ENCODE measurements around the gene RSAD1. TPM values are rescaled to one million over a fixed set of nuclear protein-coding genes. Genes with fewer than 3 reads are reported as not detected.

The RSAD1 gene
- total RNA-seq, result 10 to 100 TPM; 44.2 to 46.9 TPM

DNA sequence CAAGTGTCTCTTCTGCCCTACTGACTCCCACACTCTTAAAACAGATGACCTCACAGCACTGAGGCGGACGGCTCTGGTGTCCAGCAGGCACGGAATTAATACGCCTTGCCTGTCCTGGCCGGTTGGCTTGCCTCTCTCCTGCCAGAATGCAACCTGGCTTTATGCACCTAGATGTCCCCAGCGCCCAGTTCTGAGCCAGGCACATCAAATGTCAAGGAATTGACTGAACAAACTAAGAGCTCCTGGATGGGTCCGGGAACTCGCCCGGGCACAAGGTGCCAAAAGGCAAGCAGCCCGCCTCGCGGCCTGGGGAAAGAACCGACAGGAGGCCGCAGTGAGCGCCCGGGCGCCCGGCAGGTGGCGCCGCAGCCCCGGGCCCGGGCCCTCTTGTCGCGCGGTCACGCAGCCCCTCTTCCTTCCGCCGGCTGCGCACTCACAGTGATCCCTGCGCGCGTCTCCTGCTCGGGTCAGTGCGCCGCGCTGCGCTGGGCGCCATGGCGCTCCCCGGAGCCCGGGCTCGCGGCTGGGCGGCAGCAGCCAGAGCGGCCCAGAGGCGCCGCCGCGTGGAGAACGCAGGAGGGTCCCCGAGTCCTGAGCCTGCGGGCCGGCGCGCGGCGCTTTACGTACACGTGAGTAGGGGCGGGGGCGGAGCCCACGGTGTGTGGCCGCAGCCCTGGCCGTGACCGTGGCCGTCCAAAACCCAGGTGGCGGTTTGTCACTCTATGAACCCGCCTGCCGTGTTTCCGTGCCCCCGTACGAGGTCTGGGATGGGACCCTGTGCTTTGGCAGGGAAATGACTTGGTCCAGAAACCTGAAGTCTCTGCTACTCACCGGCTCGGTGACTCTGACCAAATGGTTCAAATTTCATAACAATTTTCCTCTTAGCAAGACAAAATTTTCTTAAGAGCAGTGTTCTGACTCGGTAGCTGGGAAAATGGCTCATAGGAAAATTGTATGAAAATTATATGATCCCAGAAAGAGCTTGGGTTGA, at the start of gene RSAD1:
RSAD1 (plus strand) TSS at position 470 of the 991 bp plus-strand sequence; CDS start at position 495, 25 bp downstream.
- ChIA-PET CTCF (interaction anchor here (0.6 to 2.0 kb wide), 16 partner anchors 8 to 228 kb away, joined by 3 to 10 read pairs (median 4); partner anchors contain the start of genes LRRC59 and SPATA20), POLR2A (interaction anchor here (0.6 to 1.9 kb wide), 6 partner anchors 9 to 82 kb away, joined by 3 to 7 read pairs (median 3); partner anchors contain the start of gene LRRC59)

DNA sequence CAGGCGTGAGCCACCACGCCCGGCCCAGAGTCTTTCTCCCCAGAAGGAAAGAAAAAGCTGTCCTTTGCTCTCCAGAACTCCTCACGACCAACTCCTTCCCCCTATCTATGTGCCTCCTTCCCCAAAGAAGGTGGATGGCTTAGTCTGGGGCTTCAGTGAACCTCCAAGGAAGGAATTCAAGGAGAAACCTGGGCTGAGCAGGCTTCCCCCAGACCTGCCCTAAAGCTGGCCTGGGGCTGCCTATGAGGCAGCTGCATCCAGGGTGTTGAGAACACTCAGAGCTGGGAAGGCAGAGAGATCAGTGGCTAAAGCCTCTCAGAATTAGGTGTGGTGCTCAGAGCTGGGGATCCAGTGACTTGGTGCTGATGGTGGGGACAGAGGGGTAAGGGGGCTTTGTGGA, 48.9 kb upstream of the RSAD1 start:
- ChIA-PET CTCF (interaction anchor here (1.6 kb wide), 1 partner anchor 33 kb away, joined by 4 read pairs; the partner anchor contains the start of gene LRRC59), POLR2A (no interaction called here)

DNA sequence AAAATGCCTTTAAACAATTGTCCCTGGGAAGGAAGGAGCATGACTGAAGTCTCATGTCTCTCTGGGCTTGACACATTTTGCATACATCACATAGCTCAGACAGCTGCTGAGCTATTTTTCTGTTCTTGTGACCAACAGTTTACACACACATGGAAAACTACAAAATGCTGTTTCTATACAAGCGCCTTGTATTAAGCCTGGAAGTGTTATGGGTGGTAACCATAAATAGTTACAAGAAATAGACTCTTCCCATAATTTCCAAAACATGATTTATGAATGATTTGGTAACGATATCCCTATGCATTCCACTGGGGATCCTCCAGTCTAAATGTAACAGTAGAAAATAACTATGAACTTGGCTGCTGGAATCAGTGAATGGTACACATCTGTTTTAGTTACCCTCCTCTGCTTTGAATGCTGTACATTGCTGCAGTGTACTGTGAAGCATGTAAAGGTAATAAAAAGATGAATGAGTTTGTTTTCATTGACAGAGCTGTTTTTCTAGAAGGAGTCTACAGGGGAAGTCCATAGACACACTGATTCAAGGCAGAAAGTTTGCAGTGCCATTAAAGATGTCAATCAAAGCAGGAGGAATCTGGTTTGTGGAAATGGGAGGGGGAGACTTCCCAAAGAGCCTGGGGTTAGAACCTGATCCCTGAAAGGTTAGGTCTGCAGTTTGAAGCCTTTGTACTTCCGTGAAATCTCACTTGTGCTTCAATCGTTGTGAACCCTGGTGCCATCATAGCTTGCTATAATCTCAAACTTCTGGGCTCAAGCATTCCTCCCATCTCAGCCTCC, 47.6 kb upstream of the RSAD1 start:
- ChIA-PET POLR2A (interaction anchor here (0.7 kb wide), 1 partner anchor 82 kb away, joined by 3 read pairs; no protein-coding TSS in a partner anchor), CTCF (no interaction called here)

DNA sequence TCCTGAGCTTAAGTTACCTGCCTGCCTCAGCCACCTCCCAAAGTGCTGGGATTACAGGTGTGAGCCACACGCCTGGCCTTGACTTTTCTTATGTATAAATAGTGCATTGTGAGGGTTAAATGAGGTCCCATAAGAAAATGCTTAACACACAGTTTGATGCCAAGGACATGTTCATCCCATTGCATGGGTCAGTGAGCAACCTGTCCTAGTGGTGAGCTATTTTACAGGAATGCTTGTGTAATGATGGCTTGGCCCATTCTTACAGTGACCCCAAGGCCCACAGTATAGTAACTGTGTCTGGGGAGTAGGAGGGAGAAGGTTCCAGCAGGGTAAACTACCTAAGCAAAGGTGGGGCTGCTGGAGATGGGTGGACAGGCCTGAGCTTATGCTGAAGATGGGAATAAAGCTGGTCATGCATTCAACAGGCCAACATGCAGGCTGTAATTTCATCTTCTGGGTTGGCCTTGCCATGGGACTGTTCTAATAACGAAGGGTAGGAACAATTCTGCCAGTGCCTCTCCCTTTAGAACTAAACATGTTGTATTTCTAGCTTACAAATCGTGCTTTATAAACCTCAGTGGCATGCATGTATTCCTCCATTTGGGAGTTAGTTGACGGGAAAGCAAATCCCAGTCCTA, 46.4 kb upstream of the RSAD1 start:
- POLR2A ChIA-PET, result no interaction called here
- CTCF ChIA-PET, result interaction anchor here (0.7 to 1.9 kb wide), 2 partner anchors 35 to 81 kb away, joined by 3 to 4 read pairs; partner anchors contain the start of gene LRRC59

DNA sequence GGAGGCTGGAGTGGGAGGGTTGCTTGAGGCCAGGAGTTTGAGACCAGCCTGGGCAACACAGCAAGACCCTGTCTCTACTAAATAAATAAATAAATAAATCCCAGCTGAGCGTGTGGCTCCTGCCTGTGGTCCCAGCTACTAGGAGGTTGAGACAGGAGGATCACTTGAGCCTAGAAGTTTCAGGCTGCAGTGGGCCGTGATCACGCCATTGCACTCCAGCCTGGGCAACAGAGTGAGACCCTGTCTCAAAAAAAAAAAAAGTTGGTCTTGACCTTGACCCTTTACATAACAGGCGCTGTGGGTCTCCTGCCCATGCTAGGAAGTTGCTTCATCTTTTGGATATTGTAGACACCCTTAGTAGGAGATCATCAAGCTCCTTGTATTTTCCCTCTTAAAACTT, 41.3 kb upstream of the RSAD1 start:
- ChIA-PET CTCF (interaction anchor here (0.6 kb wide), 1 partner anchor 60 kb away, joined by 5 read pairs; no protein-coding TSS in a partner anchor), POLR2A (no interaction called here)

DNA sequence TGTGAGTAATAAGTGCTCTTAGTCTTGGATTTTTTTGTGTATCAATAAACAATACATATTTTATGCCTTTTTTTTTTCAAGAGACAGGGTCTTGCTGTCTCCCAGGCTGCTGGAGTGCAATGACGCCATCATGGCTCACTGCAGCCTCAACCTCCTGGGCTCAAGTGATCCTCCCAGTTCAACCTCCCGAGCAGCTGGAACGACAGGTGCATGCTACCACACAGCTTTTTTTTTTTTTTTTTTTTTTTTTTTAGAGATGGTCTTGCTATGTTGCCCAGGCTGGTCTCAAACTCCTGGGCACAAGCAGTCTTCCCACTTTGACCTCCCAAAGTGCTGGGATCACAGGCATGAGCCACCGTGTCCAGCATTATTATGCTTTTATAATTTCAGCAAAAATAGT, 39.7 kb upstream of the RSAD1 start:
- ChIA-PET CTCF (interaction anchor here (0.6 kb wide), 1 partner anchor 11 kb away, joined by 3 read pairs; no protein-coding TSS in a partner anchor), POLR2A (no interaction called here)

DNA sequence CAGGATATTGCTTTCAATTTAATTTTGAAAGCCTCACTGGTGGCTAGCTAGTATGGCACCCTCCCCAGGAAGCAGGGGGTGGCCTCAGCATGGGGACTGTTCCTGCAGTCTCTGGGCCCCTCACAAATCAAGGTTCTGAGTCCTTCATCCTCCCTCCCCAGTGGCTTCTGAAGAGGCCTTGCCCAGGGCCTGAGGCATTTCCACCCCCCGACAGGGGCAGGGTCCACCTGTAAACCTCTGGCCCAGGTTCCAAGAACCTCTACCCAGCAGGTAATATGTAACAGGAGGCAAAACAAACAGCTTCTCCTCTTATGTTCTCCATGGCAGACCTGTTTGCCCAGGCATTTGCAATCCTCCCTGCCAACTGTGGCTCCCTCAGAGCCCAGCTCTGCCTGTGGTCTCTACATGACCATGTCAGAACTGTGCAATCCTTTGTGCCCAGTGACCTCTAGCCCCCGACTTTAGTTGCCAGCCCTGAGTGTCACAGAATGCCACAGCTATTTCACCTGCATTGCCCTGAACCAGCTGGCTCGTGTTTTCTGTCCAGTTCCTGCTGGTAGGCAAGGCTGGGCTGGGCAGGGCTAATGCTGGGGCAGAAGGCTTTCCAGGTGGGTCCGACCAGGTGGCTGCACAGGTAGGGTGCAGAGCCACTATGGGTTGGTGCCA, 38.4 kb upstream of the RSAD1 start:
- POLR2A ChIA-PET, result no interaction called here
- CTCF ChIA-PET, result interaction anchor here (1.6 kb wide), 1 partner anchor 78 kb away, joined by 5 read pairs; no protein-coding TSS in a partner anchor

DNA sequence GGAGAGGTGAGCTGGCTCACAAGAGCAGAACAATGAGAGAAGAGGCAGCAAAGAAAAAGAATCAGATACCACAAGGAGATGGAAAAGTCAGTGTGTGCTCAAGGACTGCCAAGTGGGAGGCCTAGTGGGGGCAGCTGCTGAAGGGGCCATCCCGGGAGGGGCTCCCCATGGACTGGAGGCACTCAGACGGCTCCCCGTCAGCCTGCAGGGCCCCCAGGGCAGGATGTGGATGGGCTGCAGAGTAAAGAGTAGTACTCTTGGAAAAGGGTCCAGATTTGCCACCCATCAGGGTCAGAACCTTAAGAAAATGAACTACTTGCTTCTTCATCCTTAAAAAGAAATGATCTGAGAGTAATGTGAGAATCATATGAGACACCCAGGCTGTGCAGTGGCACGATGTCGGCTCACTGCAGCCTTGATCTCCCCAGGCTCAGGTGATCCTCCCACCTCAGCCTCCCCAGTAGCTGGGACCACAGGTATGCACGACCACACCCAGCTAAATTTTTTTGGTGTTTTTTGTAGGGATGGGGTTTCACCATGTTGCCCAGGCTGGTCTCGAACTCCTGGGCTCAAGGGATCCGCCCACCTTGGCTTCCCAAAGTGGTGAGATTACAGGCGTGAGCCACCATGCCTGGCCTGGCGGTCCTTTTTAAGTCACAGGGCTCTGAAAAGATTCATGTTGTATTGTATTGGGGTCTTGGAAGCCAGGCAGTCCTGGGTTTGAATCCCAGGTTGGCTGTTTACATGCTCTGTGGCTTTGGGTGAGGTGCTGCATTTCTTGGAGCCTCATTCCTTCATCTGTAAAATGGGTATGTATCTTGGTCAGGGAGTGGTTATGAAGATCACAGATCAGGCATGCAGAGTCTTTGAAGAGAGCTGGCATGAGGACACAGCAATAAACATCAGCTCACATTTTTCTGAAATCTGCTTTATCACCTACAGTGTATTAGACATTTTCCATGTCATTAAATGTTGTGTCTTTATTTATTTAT, 37.5 kb upstream of the RSAD1 start:
- ChIA-PET POLR2A (no interaction called here), CTCF (interaction anchor here (1.6 kb wide), 1 partner anchor 79 kb away, joined by 5 read pairs; no protein-coding TSS in a partner anchor)

DNA sequence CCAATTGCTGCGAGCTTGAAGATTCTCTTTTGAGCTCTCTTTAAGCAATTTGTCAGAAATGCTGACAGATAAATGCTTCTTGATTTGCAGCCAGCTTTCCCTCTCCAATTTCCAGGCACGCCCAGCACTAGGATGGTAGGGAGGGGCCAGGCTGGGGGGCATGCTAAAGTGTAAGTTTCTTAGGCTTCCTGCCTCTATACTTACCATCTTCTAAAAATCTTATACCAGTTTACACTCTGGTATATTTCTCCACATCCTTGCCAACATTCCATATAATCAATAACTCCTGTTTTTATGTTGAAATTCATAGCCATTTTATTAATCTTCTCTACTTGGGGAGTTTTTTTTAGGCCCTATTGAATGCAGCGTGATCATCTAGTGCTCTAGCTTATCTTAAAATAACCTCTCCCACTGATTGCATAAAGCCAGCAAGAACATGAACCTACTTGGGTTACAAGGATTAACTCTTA, 35.1 kb upstream of the RSAD1 start:
- CTCF ChIA-PET, result no interaction called here
- POLR2A ChIA-PET, result no interaction called here

DNA sequence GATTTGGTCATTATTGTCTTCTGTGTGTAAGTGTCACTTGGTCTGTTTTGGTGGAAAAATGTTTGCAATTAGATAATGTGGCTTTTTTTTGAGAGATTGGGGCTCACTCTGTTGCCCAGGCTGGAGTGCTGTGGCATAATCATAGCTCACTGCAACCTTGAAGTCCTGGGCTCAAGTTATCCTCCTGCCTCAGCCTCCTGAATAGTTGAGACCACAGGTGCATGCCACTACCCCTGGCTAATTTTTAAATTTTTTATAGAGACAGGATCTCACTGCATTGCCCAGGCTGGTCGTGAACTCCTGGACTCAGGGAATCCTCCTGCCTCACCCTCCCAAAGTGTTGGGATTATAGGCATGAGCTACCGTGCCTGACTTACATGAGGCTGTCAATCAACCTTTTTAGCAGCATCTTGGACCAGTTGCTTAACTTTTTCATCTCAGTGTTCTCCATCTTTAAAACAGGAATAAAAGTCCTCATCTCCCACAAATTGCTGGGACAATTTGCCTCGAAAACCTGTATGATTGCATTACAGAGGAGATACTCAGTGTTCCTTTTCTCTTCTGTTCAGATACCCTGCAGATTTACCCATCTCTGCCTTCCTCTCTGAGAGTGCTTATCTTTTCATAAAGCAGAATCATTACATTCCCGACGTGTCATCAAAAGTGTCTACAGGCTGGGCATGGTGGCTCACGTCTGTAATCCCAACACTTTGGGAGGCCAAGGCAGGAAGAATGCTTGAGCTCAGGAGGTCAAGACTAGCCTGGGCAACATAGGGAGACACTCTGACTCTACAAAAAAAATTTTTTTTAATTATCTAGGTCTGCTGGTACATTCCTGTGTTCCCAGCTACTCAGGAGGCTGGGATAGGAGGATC, 33.6 kb upstream of the RSAD1 start:
- POLR2A ChIA-PET, result no interaction called here
- CTCF ChIA-PET, result no interaction called here

DNA sequence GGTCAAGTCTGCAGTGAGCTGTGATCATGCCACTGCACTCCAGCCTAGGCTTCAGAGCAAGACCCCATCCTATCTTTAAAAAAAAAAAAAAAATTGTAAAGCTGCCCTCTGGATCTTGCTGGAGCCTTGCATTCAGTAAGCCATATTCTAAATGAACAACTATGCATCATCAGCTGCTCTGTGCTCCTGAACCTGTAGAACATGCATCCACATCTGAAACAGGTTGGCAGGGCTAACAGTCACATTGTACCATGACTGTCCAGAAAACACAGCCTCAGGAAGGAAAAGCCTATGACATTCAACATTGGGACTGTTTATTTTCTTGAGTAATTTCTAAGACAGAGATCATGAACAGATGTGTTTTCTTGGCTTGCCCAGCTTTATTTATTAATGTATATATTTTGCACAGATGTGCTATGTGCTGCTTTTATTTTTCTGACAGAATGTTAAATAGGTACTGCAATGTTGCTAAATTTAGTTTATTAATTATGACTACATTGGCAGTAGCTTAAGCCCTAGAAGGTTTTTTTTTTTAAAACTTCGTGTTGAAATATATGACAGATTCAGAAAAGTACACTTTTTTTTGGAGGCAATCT, 32.8 kb upstream of the RSAD1 start:
- ChIA-PET POLR2A (no interaction called here), CTCF (no interaction called here)

DNA sequence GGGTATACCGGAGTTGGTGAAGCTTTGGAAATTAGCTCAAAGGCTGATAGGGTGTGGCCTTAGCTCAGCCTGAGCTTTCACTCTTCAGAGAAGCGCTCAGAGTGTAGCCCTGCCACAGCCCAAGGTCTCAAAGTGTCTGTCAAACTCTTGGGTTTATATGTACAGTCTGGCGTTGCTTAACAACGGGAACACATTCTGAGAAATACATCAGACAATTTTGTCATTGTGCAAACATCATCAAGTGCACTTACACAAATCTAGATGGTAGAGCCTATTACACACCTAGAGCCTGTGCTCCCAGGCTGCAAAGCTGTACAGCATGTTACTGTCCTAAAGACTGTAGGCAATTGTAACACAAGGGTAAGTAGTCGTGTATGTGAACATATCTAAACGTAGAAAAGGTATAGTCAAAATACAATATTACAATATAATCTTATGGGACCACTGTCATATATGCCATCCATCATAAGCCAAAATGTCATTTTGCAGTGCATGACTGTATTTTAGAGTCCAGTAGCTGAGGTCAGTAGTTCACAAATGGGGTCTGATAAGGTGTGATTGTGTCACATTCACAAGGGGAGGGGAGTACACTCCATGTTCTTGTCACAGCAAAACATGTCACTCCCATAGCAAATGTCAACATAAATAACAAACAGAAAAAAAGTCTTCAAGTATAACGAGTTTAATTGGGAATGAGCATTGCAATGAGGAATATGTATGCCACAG, 30.6 kb upstream of the RSAD1 start:
- ChIA-PET POLR2A (no interaction called here), CTCF (no interaction called here)

DNA sequence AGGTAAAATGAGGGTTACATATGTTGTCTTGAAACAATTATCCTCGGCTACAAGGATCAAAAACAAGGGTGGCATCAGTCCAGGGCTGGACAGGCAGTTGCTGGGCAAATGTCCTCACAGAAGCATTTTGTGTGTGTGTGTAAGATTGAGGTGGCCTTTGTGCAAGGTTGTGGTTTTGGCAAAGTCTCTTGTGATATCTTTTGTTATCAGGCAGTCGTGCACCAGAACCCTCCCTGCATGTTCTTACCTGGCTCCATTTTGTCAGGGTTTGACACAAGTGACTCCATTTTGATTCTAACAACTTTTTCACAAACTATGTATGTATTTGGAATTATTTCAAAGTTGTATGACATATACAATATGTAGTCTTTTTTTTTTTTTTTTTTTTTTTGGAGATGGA, 30.0 kb upstream of the RSAD1 start:
- POLR2A ChIA-PET, result no interaction called here

DNA sequence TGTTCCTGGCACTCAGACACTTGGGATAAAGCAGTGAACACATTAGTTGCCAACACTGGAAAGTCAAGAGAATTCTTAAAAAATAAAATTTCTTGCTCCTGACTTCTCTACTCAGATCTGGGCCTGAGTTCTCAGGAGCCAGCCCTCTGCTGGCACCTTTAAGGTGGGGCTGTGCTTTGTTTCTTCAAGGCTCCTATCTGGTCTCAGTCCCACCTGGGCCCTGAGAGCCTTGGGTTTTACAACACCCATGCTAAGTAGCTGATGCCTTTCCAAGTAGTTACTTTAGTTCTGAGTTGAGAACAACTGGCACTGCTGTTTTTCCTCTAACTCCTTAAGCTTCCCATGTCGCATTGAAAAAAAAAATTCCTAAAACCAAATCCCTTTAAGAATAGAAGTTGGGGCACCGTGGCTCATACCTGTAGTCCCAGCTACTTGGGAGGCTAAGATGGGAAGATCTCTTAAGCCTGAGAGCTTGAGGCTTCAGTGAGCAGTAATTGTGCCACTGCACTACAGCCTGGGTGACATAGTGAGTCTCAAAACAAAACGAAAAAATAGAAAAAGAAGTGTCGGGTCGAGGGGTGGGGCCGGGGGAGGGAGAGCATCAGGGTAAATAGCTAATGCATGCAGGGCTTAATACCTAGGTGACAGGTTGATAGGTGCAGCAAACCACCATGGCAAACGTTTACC, 26.6 kb upstream of the RSAD1 start:
- ChIA-PET CTCF (interaction anchor here (0.5 kb wide), 1 partner anchor 219 kb away, joined by 3 read pairs; no protein-coding TSS in a partner anchor), POLR2A (interaction anchor here (0.7 kb wide), 1 partner anchor 206 kb away, joined by 3 read pairs; no protein-coding TSS in a partner anchor)

More for the DNA sequence above, 30.0 kb upstream of the RSAD1 start:
- CTCF ChIA-PET, result no interaction called here

Data from activated CD8-positive, alpha-beta memory T cell treated with anti-CD3 and anti-CD28 coated beads for 36 hours (primary cell).